Measurements from ENCODE around the gene BICRA. TPM values are rescaled to one million over a fixed set of nuclear protein-coding genes. Genes with fewer than 3 reads are reported as not detected.

BICRA gene
- total and polyA plus RNA-seq, 2 experiments from 2014 or later: 3.4 to 5.4 TPM

DNA sequence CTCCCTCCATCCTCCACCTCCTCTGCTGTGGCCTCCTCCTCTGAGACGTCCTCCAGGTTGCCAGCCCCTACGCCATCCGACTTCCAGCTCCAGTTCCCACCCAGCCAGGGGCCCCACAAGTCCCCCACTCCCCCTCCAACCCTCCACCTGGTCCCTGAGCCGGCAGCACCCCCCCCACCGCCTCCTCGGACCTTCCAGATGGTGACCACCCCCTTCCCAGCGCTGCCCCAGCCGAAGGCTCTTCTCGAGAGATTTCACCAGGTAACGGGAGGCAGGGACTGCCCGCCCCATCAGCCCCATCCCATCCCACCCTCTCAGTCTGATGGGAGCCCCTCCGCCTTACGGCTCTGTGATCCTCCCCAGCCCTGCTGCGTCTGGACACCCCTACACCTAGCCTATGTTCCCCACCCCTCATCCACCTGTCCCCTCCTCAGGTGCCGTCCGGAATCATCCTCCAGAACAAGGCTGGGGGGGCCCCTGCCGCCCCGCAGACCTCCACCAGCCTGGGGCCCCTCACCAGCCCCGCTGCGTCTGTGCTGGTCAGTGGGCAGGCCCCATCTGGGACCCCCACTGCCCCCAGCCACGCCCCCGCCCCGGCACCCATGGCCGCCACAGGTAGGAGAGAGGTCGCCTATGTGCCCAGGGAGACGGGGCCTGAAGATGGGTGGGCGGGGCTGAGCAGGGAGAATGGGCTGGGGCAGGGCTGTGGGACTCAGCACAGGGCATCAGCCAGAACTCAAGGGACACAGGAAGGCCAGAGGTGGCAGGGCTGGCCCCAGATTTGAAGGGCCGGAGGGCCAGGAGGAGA is 85.7 kb downstream of the BICRA start:
- H4K20me1 ChIP-seq (ENCODE audit: insufficient read depth, poor library complexity, severe bottlenecking): peaks cover 3% of the 10 kb centered on the region
- H2AFZ ChIP-seq: no peak overlapping the region
- no peak overlapping the region for H3K27ac ChIP-seq
- H3K9me3 ChIP-seq (ENCODE audit: low read depth): no peaks in the 10 kb centered on the region
- no peaks in the 10 kb centered on the region for H3K4me1 ChIP-seq (ENCODE audit: insufficient read depth)
- no peak overlapping the region for H3K4me3 ChIP-seq
- WGBS (ENCODE audit: low lambda C conversion rate, missing lambda C conversion rate): 100% methylated on average over 6 of the region's 28 CpGs
- H3K27me3 ChIP-seq: no peaks in the 10 kb centered on the region
- no peak for DNase-seq (ENCODE audit: low spot score)
- H3K79me2 ChIP-seq: peaks cover 2% of the 10 kb centered on the region
- H3K36me3 ChIP-seq (replicated peaks; ENCODE audit: insufficient read depth, low read depth): no peaks in the 10 kb centered on the region
- H3K9me2 ChIP-seq (replicated peaks; ENCODE audit: insufficient read depth): no peaks in the 10 kb centered on the region
- no peak overlapping the region for H3K4me2 ChIP-seq
- TF ChIP-seq CTCF (IDR thresholded peaks at IDR 0.05; ENCODE audit: poor library complexity): no peak
- no peak for TF ChIP-seq EZH2phosphoT487 (IDR thresholded peaks at IDR 0.05; ENCODE audit: low read depth, severe bottlenecking, unreplicated experiment)
- TF ChIP-seq EZH2 (IDR thresholded peaks at IDR 0.05; ENCODE audit: borderline replicate concordance): no peak

DNA sequence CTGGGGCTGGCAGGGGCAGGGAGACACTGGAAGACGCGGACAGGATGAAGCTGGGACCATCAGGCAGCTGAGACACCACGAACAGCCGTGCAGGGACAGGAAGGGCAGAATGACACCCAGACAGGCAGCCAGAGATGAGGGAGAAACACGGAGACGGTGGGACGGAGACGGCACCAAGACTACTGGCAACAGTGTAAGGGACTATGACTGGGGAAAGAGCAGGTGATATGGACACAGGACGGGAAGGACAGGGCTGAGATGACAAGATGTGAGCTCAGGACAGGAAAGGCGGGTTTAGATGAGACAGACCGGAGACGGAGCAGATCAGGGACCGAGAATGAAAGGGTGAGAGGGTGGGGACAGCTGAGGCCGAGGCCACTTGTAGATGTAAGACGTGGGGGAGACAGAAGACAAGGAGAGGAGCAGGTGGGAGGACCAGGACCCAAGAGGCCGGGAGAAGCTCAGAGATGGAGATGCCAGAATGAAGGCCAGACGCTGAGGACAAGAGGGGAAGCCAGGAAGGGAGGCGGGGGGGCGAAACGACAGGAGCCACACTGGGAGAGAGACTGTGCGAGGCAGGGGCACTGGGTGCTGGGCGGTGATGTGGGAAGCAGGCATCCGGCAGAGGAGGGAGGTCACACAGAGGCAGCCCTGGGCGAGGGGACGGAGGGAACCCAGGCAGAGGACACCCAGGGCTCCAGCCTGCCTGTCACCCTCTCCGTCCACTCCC is 86.8 kb downstream of the BICRA start:
- Histone ChIP-seq H2AFZ (no peak overlapping the region), H3K79me2 (peaks cover 2% of the 10 kb centered on the region), H3K36me3 (replicated peaks; ENCODE audit: insufficient read depth, low read depth) (no peaks in the 10 kb centered on the region), H3K9me3 (ENCODE audit: low read depth) (no peaks in the 10 kb centered on the region), H3K4me2 (no peak overlapping the region), H3K9me2 (replicated peaks; ENCODE audit: insufficient read depth) (no peaks in the 10 kb centered on the region), H3K4me3 (no peak overlapping the region), H3K27me3 (no peaks in the 10 kb centered on the region), H3K27ac (no peak overlapping the region), H3K4me1 (ENCODE audit: insufficient read depth) (no peaks in the 10 kb centered on the region), H4K20me1 (ENCODE audit: insufficient read depth, poor library complexity, severe bottlenecking) (peaks cover 3% of the 10 kb centered on the region)
- DNase-seq (ENCODE audit: low spot score): no peak
- 88% methylated on average over 25 of the region's 26 CpGs for WGBS (ENCODE audit: low lambda C conversion rate, missing lambda C conversion rate)
- TF ChIP-seq EZH2 (IDR thresholded peaks at IDR 0.05; ENCODE audit: borderline replicate concordance) (no peak), EZH2phosphoT487 (IDR thresholded peaks at IDR 0.05; ENCODE audit: low read depth, severe bottlenecking, unreplicated experiment) (no peak), CTCF (IDR thresholded peaks at IDR 0.05; ENCODE audit: poor library complexity) (no peak)

- no peak for DNase-seq (ENCODE audit: low spot score)
- Histone ChIP-seq H3K9me3 (ENCODE audit: low read depth) (no peaks in the 10 kb centered on the region), H3K36me3 (replicated peaks; ENCODE audit: insufficient read depth, low read depth) (no peaks in the 10 kb centered on the region), H3K27ac (no peak overlapping the region), H4K20me1 (ENCODE audit: insufficient read depth, poor library complexity, severe bottlenecking) (no peaks in the 10 kb centered on the region), H2AFZ (no peak overlapping the region), H3K4me1 (ENCODE audit: insufficient read depth) (no peaks in the 10 kb centered on the region), H3K27me3 (no peaks in the 10 kb centered on the region), H3K4me3 (no peak overlapping the region), H3K4me2 (no peak overlapping the region), H3K9me2 (replicated peaks; ENCODE audit: insufficient read depth) (no peaks in the 10 kb centered on the region), H3K79me2 (peaks cover 2% of the 10 kb centered on the region)
- WGBS (ENCODE audit: low lambda C conversion rate, missing lambda C conversion rate): 70% methylated on average over 2 of the region's 8 CpGs
- no peak for TF ChIP-seq EZH2phosphoT487 (IDR thresholded peaks at IDR 0.05; ENCODE audit: low read depth, severe bottlenecking, unreplicated experiment)
Measured at GRCh38 chr19:47696635-47697034, 87.7 kb downstream of the BICRA start.

Data from hepatocyte (in vitro differentiated cells).